ENCODE measurements around the gene COL13A1. TPM values are rescaled to one million over a fixed set of nuclear protein-coding genes. Genes with fewer than 3 reads are reported as not detected.
A peak's percentile ranks its signal among the peaks of the same experiment; 100 is the strongest.

The COL13A1 gene
- total RNA-seq, 6 experiments from 2014 or later, result 0.18 to 0.44 (median 0.30) TPM; not detected in 2

GRCh38 chr10:69884024-69884367, 82.3 kb downstream of the COL13A1 start:
- no peak for TF ChIP-seq POLR2A (IDR thresholded peaks at IDR 0.05)
- WGBS (ENCODE audit: insufficient coverage, low coverage, low lambda C conversion rate, missing lambda C conversion rate), result 58% methylated on average over 2 of the region's 3 CpGs
- H3K4me3 ChIP-seq, result no peak overlapping the region
- no peaks in the 10 kb centered on the region for H3K27me3 ChIP-seq
- no peaks in the 10 kb centered on the region for H3K9me3 ChIP-seq
- no peak for DNase-seq
- H3K36me3 ChIP-seq, result no peaks in the 10 kb centered on the region
- no peak overlapping the region for H3K27ac ChIP-seq
- peaks cover 0 to 16% (median 7%) of the 10 kb centered on the region in 4 donors for H3K4me1 ChIP-seq
- ATAC-seq, result peak in 2 of 4 donors; percentile 6 to 20
- intact Hi-C loops (cut with DNase I), result loop anchor here (5.0 kb wide), 1 partner anchor 33 kb away; no protein-coding TSS in a partner anchor

- 59% methylated on average over 5 of the region's 5 CpGs for WGBS (ENCODE audit: insufficient coverage, low coverage, low lambda C conversion rate, missing lambda C conversion rate)
These were observed 83.0 kb downstream of the COL13A1 start for GRCh38 chr10:69884686-69885085.

GRCh38 chr10:69885379-69886013, 83.8 kb downstream of the COL13A1 start:
- H3K27me3 ChIP-seq, result no peaks in the 10 kb centered on the region
- no peak for ATAC-seq
- no peak for DNase-seq
- H3K4me1 ChIP-seq, result peaks cover 0 to 23% (median 11%) of the 10 kb centered on the region in 4 donors
- H3K4me3 ChIP-seq, result no peak overlapping the region
- intact Hi-C loops (cut with DNase I), result no loop called here
- WGBS (ENCODE audit: insufficient coverage, low coverage, low lambda C conversion rate, missing lambda C conversion rate), result 75% methylated on average over 5 of the region's 8 CpGs
- H3K27ac ChIP-seq, result no peak overlapping the region
- TF ChIP-seq POLR2A (IDR thresholded peaks at IDR 0.05) (no peak), CTCF (IDR thresholded peaks at IDR 0.05) (peak; percentile 26 to 40 (median 30))
- H3K36me3 ChIP-seq, result no peaks in the 10 kb centered on the region
- no peaks in the 10 kb centered on the region for H3K9me3 ChIP-seq

More at GRCh38 chr10:69884686-69885085, 83.0 kb downstream of the COL13A1 start:
- no peak for DNase-seq
- Histone ChIP-seq H3K4me3 (no peak overlapping the region), H3K4me1 (peaks cover 0 to 16% (median 8%) of the 10 kb centered on the region in 4 donors), H3K27ac (no peak overlapping the region), H3K27me3 (no peaks in the 10 kb centered on the region), H3K36me3 (no peaks in the 10 kb centered on the region), H3K9me3 (no peaks in the 10 kb centered on the region)
- no peak for ATAC-seq
- TF ChIP-seq CTCF (IDR thresholded peaks at IDR 0.05), result no peak
- TF ChIP-seq POLR2A (IDR thresholded peaks at IDR 0.05), result no peak
- intact Hi-C loops (cut with DNase I), result loop anchor here (5.0 kb wide), 1 partner anchor 33 kb away; no protein-coding TSS in a partner anchor

GRCh38 chr10:69888882-69889584, 87.3 kb downstream of the COL13A1 start:
- no peaks in the 10 kb centered on the region for H3K36me3 ChIP-seq
- DNase-seq, result no peak
- H3K27ac ChIP-seq, result no peak overlapping the region
- no peaks in the 10 kb centered on the region for H3K27me3 ChIP-seq
- H3K4me3 ChIP-seq, result no peak overlapping the region
- no peak for ATAC-seq
- TF ChIP-seq POLR2A (IDR thresholded peaks at IDR 0.05), result no peak
- no peak for TF ChIP-seq CTCF (IDR thresholded peaks at IDR 0.05)
- WGBS (ENCODE audit: insufficient coverage, low coverage, low lambda C conversion rate, missing lambda C conversion rate), result 85% methylated on average over 6 of the region's 12 CpGs
- H3K4me1 ChIP-seq, result peaks cover 0 to 43% (median 20%) of the 10 kb centered on the region in 4 donors
- intact Hi-C loops (cut with DNase I), result no loop called here
- no peaks in the 10 kb centered on the region for H3K9me3 ChIP-seq
